A673 (cell line): ENCODE results near the gene CHD3. TPM values are rescaled to one million over a fixed set of nuclear protein-coding genes. Genes with fewer than 3 reads are reported as not detected.

Source experiments
- BruUV-seq: library from RNA; stranded (reverse); fragments of 400-500 nt; replicated peaks from 2 replicates; lab custom pipeline; 2021; lab: Mats Ljungman, UMichigan
- CTCF ChIA-PET: fragments of 300-600 bp; sonication (Branson Sonifier 250); formaldehyde crosslinking; loops from one replicate; lab custom pipeline; 2022; ENCODE audit warnings: antibody characterized with exemption; lab: Charles Lee
- POLR2A ChIA-PET: fragments of 300-600 bp; sonication (Branson Sonifier 250); formaldehyde crosslinking; loops from one replicate; lab custom pipeline; 2022; ENCODE audit warnings: antibody characterized with exemption; ENCODE audit not compliant: low non-redundant PET; lab: Charles Lee
- DNase-seq: peaks from one replicate; pipeline ENCODE4 v3.0.0-alpha.2; 2015; ENCODE audit warnings: low spot score
- H3K27ac ChIP-seq: fragments of 200-600 bp; sonication (generic); 2 replicates; pipeline ENCODE4 v1.5.1; 2016; ENCODE audit warnings: mixed run types, low read depth, mild to moderate bottlenecking, mixed read lengths, antibody characterized with exemption, low read length; ENCODE audit not compliant: poor library complexity, severe bottlenecking
- H3K27me3 ChIP-seq: fragments of 200-600 bp; sonication (generic); replicated peaks from 2 replicates; pipeline ENCODE4 v1.6.1; 2017; ENCODE audit warnings: mixed run types, low read depth, mild to moderate bottlenecking, mixed read lengths, antibody characterized with exemption, low read length; ENCODE audit not compliant: insufficient read depth, poor library complexity
- H3K36me3 ChIP-seq: fragments of 200-600 bp; sonication (generic); 2 replicates; pipeline ENCODE4 v1.6.1; 2016; ENCODE audit warnings: mixed run types, mild to moderate bottlenecking, mixed read lengths, antibody characterized with exemption, low read length; ENCODE audit not compliant: insufficient read depth, poor library complexity, severe bottlenecking
- H3K4me1 ChIP-seq: fragments of 200-600 bp; sonication (generic); 2 replicates; pipeline ENCODE4 v1.6.1; 2017; ENCODE audit warnings: mixed run types, mild to moderate bottlenecking, mixed read lengths, antibody characterized with exemption, low read length; ENCODE audit not compliant: insufficient read depth, poor library complexity, severe bottlenecking
- H3K4me3 ChIP-seq: fragments of 200-600 bp; sonication (generic); 2 replicates; pipeline ENCODE4 v1.5.1; 2016; ENCODE audit warnings: low read depth, mixed run types, mild to moderate bottlenecking, mixed read lengths, low read length; ENCODE audit not compliant: poor library complexity, severe bottlenecking
- H3K9me3 ChIP-seq: fragments of 200-600 bp; sonication (generic); 2 replicates; pipeline ENCODE4 v1.6.1; 2016; ENCODE audit warnings: mixed run types, low read depth, mild to moderate bottlenecking, mixed read lengths, antibody characterized with exemption, low read length; ENCODE audit not compliant: poor library complexity, severe bottlenecking
- EZH2 ChIP-seq: fragments of 200-600 bp; sonication (generic); IDR thresholded peaks from 2 replicates; pipeline ENCODE4 v1.6.1; 2017; ENCODE audit warnings: borderline replicate concordance, low read depth, mild to moderate bottlenecking, mixed read lengths, antibody characterized with exemption, low read length; ENCODE audit not compliant: poor library complexity, severe bottlenecking
- intact Hi-C: fragments of 100-400 bp; cut with micrococcal nuclease; formaldehyde crosslinking; loops from one replicate; pipeline ENCODE4 v1.10.0; 2022; ENCODE audit not compliant: unreplicated experiment
- total RNA-seq: library from RNA; stranded (reverse); gene quantifications from 2 replicates; pipeline ENCODE4 v1.2.3, GENCODE V29; 2021
- TF ChIP-seq, protein P1 (sequence below): fragments of 300-800, 200-600 bp; sonication (generic); conservative IDR thresholded peaks from 2 replicates; pipeline ENCODE4 v1.5.1; 2017; ENCODE audit warnings: low read depth, mild to moderate bottlenecking, antibody characterized with exemption, low read length, moderate library complexity, mixed read lengths

The CHD3 gene
- total RNA-seq, 1 experiment from 2014 or later: 249 TPM

DNA sequence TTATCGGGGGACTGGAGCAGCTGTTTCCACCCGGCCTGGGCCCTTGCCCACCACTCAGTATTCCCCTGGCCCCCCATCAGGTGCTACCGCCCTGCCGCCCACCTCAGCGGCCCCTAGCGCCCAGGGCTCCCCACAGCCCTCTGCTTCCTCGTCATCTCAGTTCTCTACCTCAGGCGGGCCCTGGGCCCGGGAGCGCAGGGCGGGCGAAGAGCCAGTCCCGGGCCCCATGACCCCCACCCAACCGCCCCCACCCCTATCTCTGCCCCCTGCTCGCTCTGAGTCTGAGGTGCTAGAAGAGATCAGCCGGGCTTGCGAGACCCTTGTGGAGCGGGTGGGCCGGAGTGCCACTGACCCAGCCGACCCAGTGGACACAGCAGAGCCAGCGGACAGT, 39.9 kb upstream of the CHD3 start:
- no peak for TF ChIP-seq EZH2
- TF ChIP-seq, protein P1, sequence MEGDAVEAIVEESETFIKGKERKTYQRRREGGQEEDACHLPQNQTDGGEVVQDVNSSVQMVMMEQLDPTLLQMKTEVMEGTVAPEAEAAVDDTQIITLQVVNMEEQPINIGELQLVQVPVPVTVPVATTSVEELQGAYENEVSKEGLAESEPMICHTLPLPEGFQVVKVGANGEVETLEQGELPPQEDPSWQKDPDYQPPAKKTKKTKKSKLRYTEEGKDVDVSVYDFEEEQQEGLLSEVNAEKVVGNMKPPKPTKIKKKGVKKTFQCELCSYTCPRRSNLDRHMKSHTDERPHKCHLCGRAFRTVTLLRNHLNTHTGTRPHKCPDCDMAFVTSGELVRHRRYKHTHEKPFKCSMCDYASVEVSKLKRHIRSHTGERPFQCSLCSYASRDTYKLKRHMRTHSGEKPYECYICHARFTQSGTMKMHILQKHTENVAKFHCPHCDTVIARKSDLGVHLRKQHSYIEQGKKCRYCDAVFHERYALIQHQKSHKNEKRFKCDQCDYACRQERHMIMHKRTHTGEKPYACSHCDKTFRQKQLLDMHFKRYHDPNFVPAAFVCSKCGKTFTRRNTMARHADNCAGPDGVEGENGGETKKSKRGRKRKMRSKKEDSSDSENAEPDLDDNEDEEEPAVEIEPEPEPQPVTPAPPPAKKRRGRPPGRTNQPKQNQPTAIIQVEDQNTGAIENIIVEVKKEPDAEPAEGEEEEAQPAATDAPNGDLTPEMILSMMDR: no peak
- ChIA-PET CTCF (no interaction called here), POLR2A (no interaction called here)
- peaks cover 80% of the 10 kb centered on the region for H3K36me3 ChIP-seq
- H3K9me3 ChIP-seq: no peaks in the 10 kb centered on the region
- no peak overlapping the region for H3K4me3 ChIP-seq
- BruUV-seq: no TSS peak
- no peaks in the 10 kb centered on the region for H3K27me3 ChIP-seq
- peaks cover 6% of the 10 kb centered on the region for H3K4me1 ChIP-seq
- DNase-seq: no peak
- H3K27ac ChIP-seq: no peak overlapping the region
- intact Hi-C loops: no loop called here

DNA sequence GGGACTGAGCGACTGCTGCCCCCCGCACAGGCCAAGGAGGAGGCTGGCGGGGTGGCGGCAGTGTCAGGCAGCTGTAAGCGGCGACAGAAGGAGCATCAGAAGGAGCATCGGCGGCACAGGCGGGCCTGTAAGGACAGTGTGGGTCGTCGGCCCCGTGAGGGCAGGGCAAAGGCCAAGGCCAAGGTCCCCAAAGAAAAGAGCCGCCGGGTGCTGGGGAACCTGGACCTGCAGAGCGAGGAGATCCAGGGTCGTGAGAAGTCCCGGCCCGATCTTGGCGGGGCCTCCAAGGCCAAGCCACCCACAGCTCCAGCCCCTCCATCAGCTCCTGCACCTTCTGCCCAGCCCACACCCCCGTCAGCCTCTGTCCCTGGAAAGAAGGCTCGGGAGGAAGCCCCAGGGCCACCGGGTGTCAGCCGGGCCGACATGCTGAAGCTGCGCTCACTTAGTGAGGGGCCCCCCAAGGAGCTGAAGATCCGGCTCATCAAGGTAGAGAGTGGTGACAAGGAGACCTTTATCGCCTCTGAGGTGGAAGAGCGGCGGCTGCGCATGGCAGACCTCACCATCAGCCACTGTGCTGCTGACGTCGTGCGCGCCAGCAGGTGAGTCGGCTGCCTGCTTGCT, 39.3 kb upstream of the CHD3 start:
- Histone ChIP-seq H3K27me3 (no peaks in the 10 kb centered on the region), H3K4me3 (no peak overlapping the region), H3K4me1 (peaks cover 6% of the 10 kb centered on the region), H3K9me3 (no peaks in the 10 kb centered on the region), H3K36me3 (peaks cover 84% of the 10 kb centered on the region), H3K27ac (no peak overlapping the region)
- ChIA-PET POLR2A (no interaction called here), CTCF (no interaction called here)
- BruUV-seq: no TSS peak
- no peak for TF ChIP-seq EZH2
- TF ChIP-seq, protein P1: no peak
- intact Hi-C loops: no loop called here
- DNase-seq: no peak

DNA sequence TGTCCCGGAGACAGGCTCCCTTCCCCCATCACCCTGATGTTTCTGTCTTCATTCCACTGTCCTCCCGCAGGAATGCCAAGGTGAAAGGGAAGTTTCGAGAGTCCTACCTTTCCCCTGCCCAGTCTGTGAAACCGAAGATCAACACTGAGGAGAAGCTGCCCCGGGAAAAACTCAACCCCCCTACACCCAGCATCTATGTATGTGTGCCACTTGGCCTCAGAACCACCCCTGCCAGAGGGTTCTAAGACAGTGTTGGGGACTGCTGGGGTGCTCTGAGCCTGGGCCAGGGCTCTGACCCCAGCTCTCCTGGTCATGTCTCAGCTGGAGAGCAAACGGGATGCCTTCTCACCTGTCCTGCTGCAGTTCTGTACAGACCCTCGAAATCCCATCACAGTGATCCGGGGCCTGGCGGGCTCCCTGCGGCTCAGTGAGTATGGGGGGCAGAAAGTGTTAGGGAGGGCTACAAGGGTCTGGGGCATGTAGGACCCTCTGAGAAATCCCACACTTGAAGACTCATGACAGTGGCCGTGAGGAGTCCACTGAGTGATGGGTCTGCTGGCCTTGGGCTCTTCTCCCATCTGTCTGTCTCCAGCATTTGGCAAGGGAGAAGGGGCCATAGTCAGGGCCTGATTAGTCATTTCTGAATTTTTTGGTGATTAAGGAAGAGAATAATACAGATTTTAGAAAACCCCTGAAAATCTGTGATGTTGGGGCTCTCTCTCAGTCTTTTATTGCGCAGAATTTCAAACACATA, 38.7 kb upstream of the CHD3 start:
- ChIA-PET CTCF (no interaction called here), POLR2A (no interaction called here)
- H3K4me1 ChIP-seq: peaks cover 4% of the 10 kb centered on the region
- BruUV-seq: no TSS peak
- no peaks in the 10 kb centered on the region for H3K27me3 ChIP-seq
- intact Hi-C loops: loop anchor here (2.0 kb wide), 1 partner anchor 107 kb away; no protein-coding TSS in a partner anchor
- DNase-seq: no peak
- no peaks in the 10 kb centered on the region for H3K9me3 ChIP-seq
- H3K27ac ChIP-seq: no peak overlapping the region
- H3K36me3 ChIP-seq: peaks cover 84% of the 10 kb centered on the region
- H3K4me3 ChIP-seq: no peak overlapping the region
- TF ChIP-seq, protein P1: no peak
- TF ChIP-seq EZH2: no peak
